Measurements from ENCODE around the gene NTHL1. TPM values are rescaled to one million over a fixed set of nuclear protein-coding genes. Genes with fewer than 3 reads are reported as not detected.

Gene NTHL1
- total RNA-seq, 1 experiment from 2014 or later = 32.8 TPM

DNA sequence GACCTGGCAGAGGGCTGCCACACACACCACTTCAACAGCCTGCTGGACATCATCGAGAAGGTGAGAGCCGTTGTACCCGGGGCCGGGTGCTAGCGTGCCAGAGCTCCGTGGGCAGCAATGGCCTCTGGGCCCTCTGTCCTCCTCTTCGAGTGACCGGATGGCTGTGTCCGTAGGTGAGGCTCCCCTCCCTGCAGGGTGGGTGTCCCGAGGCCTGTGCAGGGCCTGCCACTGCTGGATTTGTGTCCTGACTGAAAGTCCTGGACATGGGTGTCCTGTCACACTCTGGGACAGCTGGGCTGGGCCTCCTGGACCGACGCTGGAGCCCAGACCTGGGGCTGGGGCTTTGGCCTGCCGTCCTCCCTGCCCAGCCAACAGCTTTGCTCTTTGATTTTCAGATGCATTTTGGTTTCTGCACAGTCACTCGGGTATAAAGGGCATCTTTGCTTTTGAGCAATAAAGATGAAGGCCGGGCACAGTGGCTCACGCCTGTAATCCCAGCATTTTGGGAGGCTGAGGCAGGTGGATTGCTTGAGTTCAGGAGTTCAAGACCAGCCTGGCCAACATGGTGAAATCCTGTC lies 16.8 kb upstream of the NTHL1 start:
- H3K36me3 Mint-ChIP-seq (ENCODE audit: insufficient read depth, unreplicated experiment) = peaks cover 33% of the 10 kb centered on the region
- intact Hi-C loops (cut with micrococcal nuclease; ENCODE audit: unreplicated experiment) = no loop called here
- H3K9me3 Mint-ChIP-seq (ENCODE audit: low read depth, unreplicated experiment) = no peaks in the 10 kb centered on the region
- no peaks in the 10 kb centered on the region for H3K27me3 Mint-ChIP-seq (ENCODE audit: unreplicated experiment)
- H3K4me1 Mint-ChIP-seq (ENCODE audit: low read depth, unreplicated experiment) = no peaks in the 10 kb centered on the region
- DNase-seq = no peak
- H3K4me3 Mint-ChIP-seq (ENCODE audit: low read depth, unreplicated experiment) = no peak overlapping the region
- no peak overlapping the region for H3K27ac Mint-ChIP-seq (ENCODE audit: unreplicated experiment)
- CTCF ChIA-PET = no interaction called here
- BruUV-seq (replicated peaks) = no TSS peak
- TF ChIP-seq, protein P1, sequence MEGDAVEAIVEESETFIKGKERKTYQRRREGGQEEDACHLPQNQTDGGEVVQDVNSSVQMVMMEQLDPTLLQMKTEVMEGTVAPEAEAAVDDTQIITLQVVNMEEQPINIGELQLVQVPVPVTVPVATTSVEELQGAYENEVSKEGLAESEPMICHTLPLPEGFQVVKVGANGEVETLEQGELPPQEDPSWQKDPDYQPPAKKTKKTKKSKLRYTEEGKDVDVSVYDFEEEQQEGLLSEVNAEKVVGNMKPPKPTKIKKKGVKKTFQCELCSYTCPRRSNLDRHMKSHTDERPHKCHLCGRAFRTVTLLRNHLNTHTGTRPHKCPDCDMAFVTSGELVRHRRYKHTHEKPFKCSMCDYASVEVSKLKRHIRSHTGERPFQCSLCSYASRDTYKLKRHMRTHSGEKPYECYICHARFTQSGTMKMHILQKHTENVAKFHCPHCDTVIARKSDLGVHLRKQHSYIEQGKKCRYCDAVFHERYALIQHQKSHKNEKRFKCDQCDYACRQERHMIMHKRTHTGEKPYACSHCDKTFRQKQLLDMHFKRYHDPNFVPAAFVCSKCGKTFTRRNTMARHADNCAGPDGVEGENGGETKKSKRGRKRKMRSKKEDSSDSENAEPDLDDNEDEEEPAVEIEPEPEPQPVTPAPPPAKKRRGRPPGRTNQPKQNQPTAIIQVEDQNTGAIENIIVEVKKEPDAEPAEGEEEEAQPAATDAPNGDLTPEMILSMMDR (IDR thresholded peaks at IDR 0.05; ENCODE audit: unreplicated experiment) = no peak

DNA sequence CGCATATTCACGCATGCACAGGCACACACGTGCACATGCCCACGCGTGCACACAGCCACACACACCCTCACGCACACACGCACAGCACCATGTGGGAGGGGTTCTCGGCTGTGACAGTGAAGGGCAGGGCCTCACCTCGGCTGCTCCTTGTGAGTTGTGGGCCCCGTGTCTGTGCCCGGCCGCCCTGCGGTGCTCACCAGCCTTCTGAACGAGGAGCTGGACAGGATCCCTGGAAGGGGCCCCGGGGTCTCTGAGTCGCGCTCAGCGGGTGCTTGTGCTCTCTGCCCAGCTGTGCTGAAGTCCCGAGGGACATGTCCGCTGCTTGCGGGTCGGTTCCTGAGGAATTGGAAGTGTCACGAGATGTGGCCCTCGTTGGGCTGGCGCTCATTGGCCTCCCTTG lies 16.2 kb upstream of the NTHL1 start:
- DNase-seq = no peak

DNA sequence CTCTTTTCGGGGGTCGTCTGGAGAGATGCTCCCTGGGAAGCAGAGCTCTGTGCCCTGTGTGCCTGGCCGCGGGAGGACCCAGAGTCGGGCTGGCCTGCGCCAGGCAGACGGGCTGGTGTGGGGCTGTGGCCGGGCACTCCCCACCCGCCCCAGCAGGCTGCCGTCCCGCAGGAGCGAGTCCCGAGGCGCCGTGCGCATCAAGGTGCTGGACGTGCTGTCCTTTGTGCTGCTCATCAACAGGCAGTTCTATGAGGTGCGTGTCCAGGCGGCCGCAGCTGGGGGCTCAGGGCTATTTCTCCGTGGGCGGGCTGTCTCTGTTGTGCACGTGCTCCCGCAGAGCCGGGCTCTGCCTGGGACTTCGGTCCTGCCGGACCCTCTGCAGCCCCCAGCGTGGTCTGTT lies 15.2 kb upstream of the NTHL1 start:
- TF ChIP-seq, protein P1 (IDR thresholded peaks at IDR 0.05; ENCODE audit: unreplicated experiment) = no peak
- no peaks in the 10 kb centered on the region for H3K4me1 Mint-ChIP-seq (ENCODE audit: low read depth, unreplicated experiment)
- H3K9me3 Mint-ChIP-seq (ENCODE audit: low read depth, unreplicated experiment) = no peaks in the 10 kb centered on the region
- H3K36me3 Mint-ChIP-seq (ENCODE audit: insufficient read depth, unreplicated experiment) = peaks cover 27% of the 10 kb centered on the region
- CTCF ChIA-PET = no interaction called here
- no peak overlapping the region for H3K27ac Mint-ChIP-seq (ENCODE audit: unreplicated experiment)
- no peak for DNase-seq
- no TSS peak for BruUV-seq (replicated peaks)
- H3K4me3 Mint-ChIP-seq (ENCODE audit: low read depth, unreplicated experiment) = no peak overlapping the region
- H3K27me3 Mint-ChIP-seq (ENCODE audit: unreplicated experiment) = no peaks in the 10 kb centered on the region
- intact Hi-C loops (cut with micrococcal nuclease; ENCODE audit: unreplicated experiment) = no loop called here

More for the DNA sequence above, 16.2 kb upstream of the NTHL1 start:
- CTCF ChIA-PET = no interaction called here
- intact Hi-C loops (cut with micrococcal nuclease; ENCODE audit: unreplicated experiment) = no loop called here
- no peaks in the 10 kb centered on the region for H3K9me3 Mint-ChIP-seq (ENCODE audit: low read depth, unreplicated experiment)
- no peaks in the 10 kb centered on the region for H3K27me3 Mint-ChIP-seq (ENCODE audit: unreplicated experiment)
- BruUV-seq (replicated peaks) = no TSS peak
- H3K27ac Mint-ChIP-seq (ENCODE audit: unreplicated experiment) = no peak overlapping the region
- no peak overlapping the region for H3K4me3 Mint-ChIP-seq (ENCODE audit: low read depth, unreplicated experiment)
- H3K4me1 Mint-ChIP-seq (ENCODE audit: low read depth, unreplicated experiment) = no peaks in the 10 kb centered on the region
- TF ChIP-seq, protein P1 (IDR thresholded peaks at IDR 0.05; ENCODE audit: unreplicated experiment) = no peak
- H3K36me3 Mint-ChIP-seq (ENCODE audit: insufficient read depth, unreplicated experiment) = peaks cover 31% of the 10 kb centered on the region

DNA sequence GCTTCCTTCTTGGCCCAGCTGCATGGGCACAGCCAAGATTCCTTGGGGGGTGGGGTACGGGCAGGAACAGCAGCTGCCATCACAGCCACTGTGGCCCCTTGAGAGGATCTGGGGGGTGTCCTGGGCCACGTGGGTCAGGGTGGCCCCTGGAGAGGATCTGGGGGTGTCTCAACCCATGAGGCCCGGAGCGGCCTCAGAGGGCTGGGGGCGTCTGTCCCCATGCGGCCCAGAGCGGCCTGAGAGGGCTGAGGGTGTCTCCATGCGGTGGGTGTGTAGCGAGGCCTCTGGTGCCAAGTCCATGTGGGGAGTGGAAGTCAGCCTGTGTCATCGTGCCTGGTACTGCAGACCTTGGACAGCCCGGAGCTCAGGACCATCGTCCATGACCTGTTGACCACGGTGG lies 13.9 kb upstream of the NTHL1 start:
- Mint-ChIP-seq H3K36me3 (ENCODE audit: insufficient read depth, unreplicated experiment) (peaks cover 30% of the 10 kb centered on the region), H3K9me3 (ENCODE audit: low read depth, unreplicated experiment) (no peaks in the 10 kb centered on the region), H3K4me1 (ENCODE audit: low read depth, unreplicated experiment) (no peaks in the 10 kb centered on the region), H3K27ac (ENCODE audit: unreplicated experiment) (no peak overlapping the region), H3K4me3 (ENCODE audit: low read depth, unreplicated experiment) (no peak overlapping the region), H3K27me3 (ENCODE audit: unreplicated experiment) (no peaks in the 10 kb centered on the region)
- no TSS peak for BruUV-seq (replicated peaks)
- intact Hi-C loops (cut with micrococcal nuclease; ENCODE audit: unreplicated experiment) = no loop called here
- CTCF ChIA-PET = no interaction called here
- TF ChIP-seq, protein P1 (IDR thresholded peaks at IDR 0.05; ENCODE audit: unreplicated experiment) = no peak
- no peak for DNase-seq
